H9 (cell line): Measurements from ENCODE around the gene EPB41L4B. TPM values are rescaled to one million over a fixed set of nuclear protein-coding genes. Genes with fewer than 3 reads are reported as not detected.

Source experiments
- DNase-seq: peaks from one replicate; pipeline ENCODE4 v3.0.0-alpha.2; 2017
- H2AFZ ChIP-seq: one replicate; pipeline ENCODE4 v1.6.1; 2013; ENCODE audit warnings: mild to moderate bottlenecking, low read length, control low read depth, moderate library complexity
- H2AK5ac ChIP-seq: 2 replicates; pipeline ENCODE4 v1.6.1; 2013; ENCODE audit warnings: low read length, control low read depth, mixed read lengths; ENCODE audit not compliant: insufficient read length
- H2BK120ac ChIP-seq: one replicate; pipeline ENCODE4 v1.6.1; 2013; ENCODE audit warnings: low read depth, mild to moderate bottlenecking, low read length, control low read depth, inconsistent platforms; ENCODE audit not compliant: poor library complexity, severe bottlenecking
- H2BK12ac ChIP-seq: 2 replicates; pipeline ENCODE4 v1.6.1; 2013; ENCODE audit warnings: low read length, control low read depth, mixed read lengths, low read depth; ENCODE audit not compliant: insufficient read length
- H2BK15ac ChIP-seq: 2 replicates; pipeline ENCODE4 v1.6.1; 2013; ENCODE audit warnings: low read depth, low read length, control low read depth
- H2BK20ac ChIP-seq: one replicate; pipeline ENCODE4 v1.6.1; 2013; ENCODE audit warnings: low read depth, mild to moderate bottlenecking, low read length, control low read depth, inconsistent platforms; ENCODE audit not compliant: poor library complexity, severe bottlenecking
- H2BK5ac ChIP-seq: 2 replicates; pipeline ENCODE4 v1.6.1; 2013; ENCODE audit warnings: low read length, control low read depth, mixed read lengths; ENCODE audit not compliant: insufficient read length
- H3K14ac ChIP-seq: 2 replicates; pipeline ENCODE4 v1.6.1; 2013; ENCODE audit warnings: low read length, control low read depth; ENCODE audit not compliant: insufficient read depth
- H3K18ac ChIP-seq: 2 replicates; pipeline ENCODE4 v1.6.1; 2013; ENCODE audit warnings: low read depth, mild to moderate bottlenecking, mixed read lengths, low read length, control low read depth; ENCODE audit not compliant: insufficient read length
- H3K23ac ChIP-seq: 2 replicates; pipeline ENCODE4 v1.6.1; 2013; ENCODE audit warnings: low read length, control low read depth, mixed read lengths, low read depth; ENCODE audit not compliant: insufficient read length
- H3K23me2 ChIP-seq: 2 replicates; pipeline ENCODE4 v1.6.1; 2013; ENCODE audit warnings: low read depth, mild to moderate bottlenecking, mixed read lengths, low read length, control low read depth; ENCODE audit not compliant: insufficient read length, poor library complexity, severe bottlenecking
- H3K27ac ChIP-seq: 2 replicates; pipeline ENCODE4 v1.5.1; 2013; ENCODE audit warnings: low read length, control low read depth, mixed read lengths, low read depth; ENCODE audit not compliant: insufficient read length
- H3K27me3 ChIP-seq: 2 replicates; pipeline ENCODE4 v1.6.1; 2013; ENCODE audit warnings: low read length, control low read depth, inconsistent platforms; ENCODE audit not compliant: insufficient read depth
- H3K4ac ChIP-seq: 2 replicates; pipeline ENCODE4 v1.6.1; 2013; ENCODE audit warnings: low read depth, mild to moderate bottlenecking, control low read depth, inconsistent platforms, low read length, moderate library complexity
- H3K4me1 ChIP-seq: 2 replicates; pipeline ENCODE4 v1.6.1; 2013; ENCODE audit warnings: low read length, control low read depth, inconsistent platforms; ENCODE audit not compliant: insufficient read depth
- H3K4me2 ChIP-seq: 2 replicates; pipeline ENCODE4 v1.6.1; 2013; ENCODE audit warnings: low read length, control low read depth, mixed read lengths; ENCODE audit not compliant: insufficient read length, insufficient read depth
- H3K56ac ChIP-seq: 2 replicates; pipeline ENCODE4 v1.6.1; 2013; ENCODE audit warnings: low read depth, mild to moderate bottlenecking, mixed read lengths, low read length, control low read depth; ENCODE audit not compliant: insufficient read length
- H3K79me1 ChIP-seq: 2 replicates; pipeline ENCODE4 v1.6.1; 2013; ENCODE audit warnings: low read depth, mild to moderate bottlenecking, moderate library complexity, low read length, control low read depth, inconsistent platforms; ENCODE audit not compliant: insufficient read depth, poor library complexity, severe bottlenecking
- H3K79me2 ChIP-seq: 2 replicates; pipeline ENCODE4 v1.6.1; 2013; ENCODE audit warnings: low read length, control low read depth, inconsistent platforms; ENCODE audit not compliant: insufficient read depth
- H3K9ac ChIP-seq: 2 replicates; pipeline ENCODE4 v1.6.1; 2013; ENCODE audit warnings: low read length, control low read depth, mixed read lengths; ENCODE audit not compliant: insufficient read length; ENCODE audit errors: extremely low read depth
- H3K9me3 ChIP-seq: one replicate; pipeline ENCODE4 v1.6.1; 2013; ENCODE audit warnings: low read depth, low read length, inconsistent platforms; ENCODE audit not compliant: control insufficient read depth
- H3T11ph ChIP-seq: one replicate; pipeline ENCODE4 v1.6.1; 2013; ENCODE audit warnings: mild to moderate bottlenecking, low read length, control low read depth, inconsistent platforms
- H4K20me1 ChIP-seq: one replicate; pipeline ENCODE4 v1.6.1; 2013; ENCODE audit not compliant: control insufficient read depth, insufficient read length, insufficient read depth
- H4K5ac ChIP-seq: 2 replicates; pipeline ENCODE4 v1.6.1; 2013; ENCODE audit warnings: low read depth, mild to moderate bottlenecking, mixed read lengths, low read length, control low read depth; ENCODE audit not compliant: insufficient read length
- H4K8ac ChIP-seq: replicated peaks from 2 replicates; pipeline ENCODE4 v1.6.1; 2013; ENCODE audit warnings: low read length, control low read depth, mixed read lengths, low read depth; ENCODE audit not compliant: insufficient read length
- H4K91ac ChIP-seq: 2 replicates; pipeline ENCODE4 v1.6.1; 2013; ENCODE audit warnings: low read depth, mild to moderate bottlenecking, moderate library complexity, mixed read lengths, low read length, control low read depth; ENCODE audit not compliant: insufficient read length
- H3K27ac Mint-ChIP-seq, 3 experiments: 2 replicates in 2 of 3; 3 replicates in 1 of 3; pipeline ENCODE4 v1.8.0; 2020 to 2021; ENCODE audit warnings: mixed read lengths in 3 of 3, mild to moderate bottlenecking in 1 of 3, moderate library complexity in 1 of 3
- H3K27me3 Mint-ChIP-seq: 2 replicates; pipeline ENCODE4 v1.8.0; 2021; ENCODE audit warnings: low read depth, mild to moderate bottlenecking, moderate library complexity, mixed read lengths
- H3K36me3 Mint-ChIP-seq, 3 experiments: 2 replicates in 2 of 3; 3 replicates in 1 of 3; pipeline ENCODE4 v1.8.0; 2020 to 2021; ENCODE audit warnings: low read depth in 3 of 3, mixed read lengths in 3 of 3; ENCODE audit not compliant: insufficient read depth in 1 of 3
- H3K4me1 Mint-ChIP-seq, 2 experiments: 2 replicates each; pipeline ENCODE4 v1.8.0; 2020; ENCODE audit warnings: mixed read lengths in 2 of 2
- H3K4me3 Mint-ChIP-seq, 2 experiments: 2 replicates in 1 of 2; 3 replicates in 1 of 2; pipeline ENCODE4 v1.8.0; 2020 to 2021; ENCODE audit warnings: mild to moderate bottlenecking in 2 of 2, mixed read lengths in 2 of 2, moderate library complexity in 1 of 2
- H3K9me3 Mint-ChIP-seq, 2 experiments: 2 replicates in 1 of 2; 3 replicates in 1 of 2; pipeline ENCODE4 v1.8.0; 2020; ENCODE audit warnings: mild to moderate bottlenecking in 2 of 2, mixed read lengths in 2 of 2, moderate library complexity in 1 of 2
- WGBS: extraction: QIAGEN DNeasy Blood & Tissue Kit; methylation state at CpG from one replicate; pipeline ENCODE4 v1.1.7; 2013; ENCODE audit warnings: missing lambda C conversion rate, low lambda C conversion rate, mixed read lengths; ENCODE audit not compliant: insufficient read length; ENCODE audit errors: extremely low coverage; 5-methylcytosine and 5-hydroxymethylcytosine counted together
- total RNA-seq: library from RNA; stranded (reverse); gene quantifications from 2 replicates; pipeline ENCODE4 v1.2.1, GENCODE V29; 2021
- TF ChIP-seq, protein P1 (sequence below): fragments of 200-600 bp; sonication (generic); conservative IDR thresholded peaks from 3 replicates; pipeline ENCODE4 v1.8.0; 2021; ENCODE audit warnings: antibody characterized with exemption, mild to moderate bottlenecking

Gene EPB41L4B
- total RNA-seq, 1 experiment from 2014 or later = 18.9 TPM

DNA sequence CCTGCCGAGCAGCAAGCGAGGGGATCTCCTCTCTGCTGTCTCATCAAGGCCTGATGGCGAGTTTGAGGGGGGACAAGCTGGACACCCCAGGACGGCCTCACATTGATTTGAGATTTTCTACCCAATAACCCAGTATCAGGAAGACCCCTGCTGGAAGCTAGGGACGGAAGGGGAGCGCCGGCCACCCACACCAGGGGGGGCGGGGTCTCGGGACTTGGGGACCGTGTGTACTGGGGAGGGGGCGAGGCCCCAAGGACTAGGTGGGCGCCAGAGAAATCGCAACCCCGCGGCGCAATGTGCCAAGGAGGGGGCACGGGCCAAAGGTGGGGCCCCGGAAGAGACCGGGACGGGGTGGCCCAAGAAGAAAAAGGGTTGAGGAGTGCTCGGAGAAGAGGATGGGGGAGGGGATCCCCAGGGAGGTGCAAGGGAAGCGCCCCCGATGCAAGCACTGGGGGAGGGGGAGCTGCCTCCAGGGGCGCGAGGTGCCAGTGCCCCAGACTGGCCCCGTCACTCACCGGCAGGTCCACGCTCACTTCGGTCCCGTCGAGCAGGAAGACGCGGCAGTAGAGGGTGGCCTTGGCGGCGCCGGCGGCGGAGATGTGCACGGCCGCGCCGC, 1.1 kb downstream of the EPB41L4B start:
- peaks cover 13% of the 10 kb centered on the region for H3K27me3 Mint-ChIP-seq
- WGBS = no CpG with 5 or more reads among the region's 42 CpGs
- H3K4me1 ChIP-seq = peaks cover 28% of the 10 kb centered on the region

More for the DNA sequence above, 1.1 kb downstream of the EPB41L4B start:
- peak overlapping the region; percentile 6 for H3K9ac ChIP-seq
- DNase-seq = no peak
- H4K20me1 ChIP-seq = no peaks in the 10 kb centered on the region
- H3K79me2 ChIP-seq = peaks cover 25% of the 10 kb centered on the region; the same call in 1 of the 2 replicates
- Mint-ChIP-seq H3K9me3 (no peaks in the 10 kb centered on the region; a peak in 1 of 5 replicates), H3K4me1 (peaks cover 43 to 45% of the 10 kb centered on the region in 2 experiments), H3K36me3 (no peaks in the 10 kb centered on the region; a peak in 1 of 7 replicates), H3K4me3 (peak overlapping the region; percentile 86 to 94), H3K27ac (peak overlapping the region in 1 of 3 experiments; percentile 55; a peak in 3 of 7 replicates)
- H2BK12ac ChIP-seq = no peak overlapping the region
- no peak overlapping the region for H4K91ac ChIP-seq
- H2AFZ ChIP-seq = no peak overlapping the region
- H3K23me2 ChIP-seq = peaks cover 18% of the 10 kb centered on the region
- H2AK5ac ChIP-seq = no peak overlapping the region
- no peak overlapping the region for H4K8ac ChIP-seq
- TF ChIP-seq, protein P1, sequence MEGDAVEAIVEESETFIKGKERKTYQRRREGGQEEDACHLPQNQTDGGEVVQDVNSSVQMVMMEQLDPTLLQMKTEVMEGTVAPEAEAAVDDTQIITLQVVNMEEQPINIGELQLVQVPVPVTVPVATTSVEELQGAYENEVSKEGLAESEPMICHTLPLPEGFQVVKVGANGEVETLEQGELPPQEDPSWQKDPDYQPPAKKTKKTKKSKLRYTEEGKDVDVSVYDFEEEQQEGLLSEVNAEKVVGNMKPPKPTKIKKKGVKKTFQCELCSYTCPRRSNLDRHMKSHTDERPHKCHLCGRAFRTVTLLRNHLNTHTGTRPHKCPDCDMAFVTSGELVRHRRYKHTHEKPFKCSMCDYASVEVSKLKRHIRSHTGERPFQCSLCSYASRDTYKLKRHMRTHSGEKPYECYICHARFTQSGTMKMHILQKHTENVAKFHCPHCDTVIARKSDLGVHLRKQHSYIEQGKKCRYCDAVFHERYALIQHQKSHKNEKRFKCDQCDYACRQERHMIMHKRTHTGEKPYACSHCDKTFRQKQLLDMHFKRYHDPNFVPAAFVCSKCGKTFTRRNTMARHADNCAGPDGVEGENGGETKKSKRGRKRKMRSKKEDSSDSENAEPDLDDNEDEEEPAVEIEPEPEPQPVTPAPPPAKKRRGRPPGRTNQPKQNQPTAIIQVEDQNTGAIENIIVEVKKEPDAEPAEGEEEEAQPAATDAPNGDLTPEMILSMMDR = no peak
- H3K79me1 ChIP-seq = peaks cover 4% of the 10 kb centered on the region
- H3K56ac ChIP-seq = no peak overlapping the region
- H3T11ph ChIP-seq = no peak overlapping the region
- H3K14ac ChIP-seq = peak overlapping the region; percentile 39
- H3K27me3 ChIP-seq = no peaks in the 10 kb centered on the region
- H3K4ac ChIP-seq = no peak overlapping the region
- H3K4me2 ChIP-seq = peak overlapping the region; percentile 90
- H3K9me3 ChIP-seq = no peaks in the 10 kb centered on the region
- no peak overlapping the region for H3K23ac ChIP-seq
- H2BK5ac ChIP-seq = no peak overlapping the region
- peak overlapping the region; percentile 81 for H3K18ac ChIP-seq
- no peak overlapping the region for H2BK20ac ChIP-seq
- H2BK15ac ChIP-seq = no peak overlapping the region
- no peak overlapping the region for H4K5ac ChIP-seq
- H2BK120ac ChIP-seq = no peak overlapping the region
- H3K27ac ChIP-seq = no peak overlapping the region
